Measurements from ENCODE around the gene ZFYVE1. TPM values are rescaled to one million over a fixed set of nuclear protein-coding genes. Genes with fewer than 3 reads are reported as not detected.

Gene ZFYVE1
- total RNA-seq, 1 donor, result 30.8 TPM

GRCh38 chr14:72974661-72975060 lies 52.2 kb downstream of the ZFYVE1 start:
- Histone ChIP-seq H3K4me3 (ENCODE audit: insufficient read depth, low read length) (no peak overlapping the region), H3K27ac (ENCODE audit: low read depth, low read length) (no peak overlapping the region), H4K20me1 (ENCODE audit: insufficient read depth, low read length) (peaks cover 3% of the 10 kb centered on the region), H3K9me3 (ENCODE audit: low read depth, low read length) (no peaks in the 10 kb centered on the region), H2AFZ (ENCODE audit: low read length) (no peak overlapping the region), H3K79me2 (ENCODE audit: insufficient read depth, low read length) (no peaks in the 10 kb centered on the region), H3K36me3 (ENCODE audit: insufficient read depth, low read length) (peaks cover 51% of the 10 kb centered on the region), H3K27me3 (ENCODE audit: insufficient read depth, low read length) (no peaks in the 10 kb centered on the region), H3K4me1 (ENCODE audit: insufficient read depth, low read length) (no peaks in the 10 kb centered on the region), H3K4me2 (ENCODE audit: insufficient read depth, low read length) (no peak overlapping the region)
- no peak for DNase-seq (ENCODE audit: insufficient read length, low spot score, missing footprints)
- TF ChIP-seq, protein P1, sequence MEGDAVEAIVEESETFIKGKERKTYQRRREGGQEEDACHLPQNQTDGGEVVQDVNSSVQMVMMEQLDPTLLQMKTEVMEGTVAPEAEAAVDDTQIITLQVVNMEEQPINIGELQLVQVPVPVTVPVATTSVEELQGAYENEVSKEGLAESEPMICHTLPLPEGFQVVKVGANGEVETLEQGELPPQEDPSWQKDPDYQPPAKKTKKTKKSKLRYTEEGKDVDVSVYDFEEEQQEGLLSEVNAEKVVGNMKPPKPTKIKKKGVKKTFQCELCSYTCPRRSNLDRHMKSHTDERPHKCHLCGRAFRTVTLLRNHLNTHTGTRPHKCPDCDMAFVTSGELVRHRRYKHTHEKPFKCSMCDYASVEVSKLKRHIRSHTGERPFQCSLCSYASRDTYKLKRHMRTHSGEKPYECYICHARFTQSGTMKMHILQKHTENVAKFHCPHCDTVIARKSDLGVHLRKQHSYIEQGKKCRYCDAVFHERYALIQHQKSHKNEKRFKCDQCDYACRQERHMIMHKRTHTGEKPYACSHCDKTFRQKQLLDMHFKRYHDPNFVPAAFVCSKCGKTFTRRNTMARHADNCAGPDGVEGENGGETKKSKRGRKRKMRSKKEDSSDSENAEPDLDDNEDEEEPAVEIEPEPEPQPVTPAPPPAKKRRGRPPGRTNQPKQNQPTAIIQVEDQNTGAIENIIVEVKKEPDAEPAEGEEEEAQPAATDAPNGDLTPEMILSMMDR (IDR thresholded peaks at IDR 0.05; ENCODE audit: extremely low read depth, low read depth, low read length), result no peak

- H3K4me2 ChIP-seq (ENCODE audit: insufficient read depth, low read length), result no peak overlapping the region
- H3K27ac ChIP-seq (ENCODE audit: low read depth, low read length), result no peak overlapping the region
- no peak overlapping the region for H3K4me3 ChIP-seq (ENCODE audit: insufficient read depth, low read length)
- H3K27me3 ChIP-seq (ENCODE audit: insufficient read depth, low read length), result no peaks in the 10 kb centered on the region
- no peak overlapping the region for H2AFZ ChIP-seq (ENCODE audit: low read length)
- peaks cover 2% of the 10 kb centered on the region for H4K20me1 ChIP-seq (ENCODE audit: insufficient read depth, low read length)
- TF ChIP-seq, protein P1 (IDR thresholded peaks at IDR 0.05; ENCODE audit: extremely low read depth, low read depth, low read length), result no peak
- H3K4me1 ChIP-seq (ENCODE audit: insufficient read depth, low read length), result no peaks in the 10 kb centered on the region
- DNase-seq (ENCODE audit: insufficient read length, low spot score, missing footprints), result no peak
- H3K9me3 ChIP-seq (ENCODE audit: low read depth, low read length), result no peaks in the 10 kb centered on the region
- H3K79me2 ChIP-seq (ENCODE audit: insufficient read depth, low read length), result no peaks in the 10 kb centered on the region
- peaks cover 59% of the 10 kb centered on the region for H3K36me3 ChIP-seq (ENCODE audit: insufficient read depth, low read length)
These were observed 56.0 kb downstream of the ZFYVE1 start for GRCh38 chr14:72970824-72971434.

- peaks cover 52% of the 10 kb centered on the region for H3K36me3 ChIP-seq (ENCODE audit: insufficient read depth, low read length)
- no peak overlapping the region for H3K4me3 ChIP-seq (ENCODE audit: insufficient read depth, low read length)
- H4K20me1 ChIP-seq (ENCODE audit: insufficient read depth, low read length), result no peaks in the 10 kb centered on the region
- no peaks in the 10 kb centered on the region for H3K79me2 ChIP-seq (ENCODE audit: insufficient read depth, low read length)
- TF ChIP-seq, protein P1 (IDR thresholded peaks at IDR 0.05; ENCODE audit: extremely low read depth, low read depth, low read length), result no peak
- H3K27me3 ChIP-seq (ENCODE audit: insufficient read depth, low read length), result no peaks in the 10 kb centered on the region
- H3K4me1 ChIP-seq (ENCODE audit: insufficient read depth, low read length), result no peaks in the 10 kb centered on the region
- H3K4me2 ChIP-seq (ENCODE audit: insufficient read depth, low read length), result no peak overlapping the region
- no peak for DNase-seq (ENCODE audit: insufficient read length, low spot score, missing footprints)
- no peak overlapping the region for H2AFZ ChIP-seq (ENCODE audit: low read length)
- H3K9me3 ChIP-seq (ENCODE audit: low read depth, low read length), result no peaks in the 10 kb centered on the region
- no peak overlapping the region for H3K27ac ChIP-seq (ENCODE audit: low read depth, low read length)
These were observed 56.8 kb downstream of the ZFYVE1 start for GRCh38 chr14:72970058-72970630.

DNA sequence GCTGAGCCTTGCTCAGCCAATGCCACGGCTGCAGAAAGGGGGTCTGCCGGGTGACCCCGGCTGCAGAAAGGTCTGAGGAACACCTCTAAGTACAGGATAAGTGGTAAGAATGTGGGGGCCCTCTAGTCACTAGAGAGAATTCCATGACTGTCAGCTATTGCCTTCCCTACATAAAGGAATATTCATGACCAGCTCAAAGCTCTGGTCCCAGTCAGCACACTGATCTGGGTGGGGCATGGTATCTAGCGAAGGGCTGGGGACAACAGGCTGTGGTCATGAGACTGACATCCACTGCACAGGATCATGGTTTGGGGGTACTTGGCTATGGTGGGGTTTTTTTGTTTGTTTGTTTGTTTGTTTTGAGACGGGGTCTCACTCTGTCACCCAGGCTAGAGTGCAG lies 58.6 kb downstream of the ZFYVE1 start:
- Histone ChIP-seq H3K79me2 (ENCODE audit: insufficient read depth, low read length) (no peaks in the 10 kb centered on the region), H2AFZ (ENCODE audit: low read length) (no peak overlapping the region), H3K4me2 (ENCODE audit: insufficient read depth, low read length) (no peak overlapping the region), H3K36me3 (ENCODE audit: insufficient read depth, low read length) (peaks cover 34% of the 10 kb centered on the region), H3K27ac (ENCODE audit: low read depth, low read length) (no peak overlapping the region), H4K20me1 (ENCODE audit: insufficient read depth, low read length) (no peaks in the 10 kb centered on the region), H3K27me3 (ENCODE audit: insufficient read depth, low read length) (no peaks in the 10 kb centered on the region), H3K4me1 (ENCODE audit: insufficient read depth, low read length) (no peaks in the 10 kb centered on the region), H3K4me3 (ENCODE audit: insufficient read depth, low read length) (no peak overlapping the region), H3K9me3 (ENCODE audit: low read depth, low read length) (no peaks in the 10 kb centered on the region)
- TF ChIP-seq, protein P1 (IDR thresholded peaks at IDR 0.05; ENCODE audit: extremely low read depth, low read depth, low read length), result no peak
- DNase-seq (ENCODE audit: insufficient read length, low spot score, missing footprints), result no peak

All from osteoblast (primary cell).